ENCODE measurements around the gene CAPN9. TPM values are rescaled to one million over a fixed set of nuclear protein-coding genes. Genes with fewer than 3 reads are reported as not detected.
"Not testable (repeated sequence)": the region's sequence is repeated elsewhere in the genome, so short reads cannot be mapped to it uniquely, and the experiment has no call there.

Gene CAPN9
- total and polyA plus RNA-seq, 12 donors, result 0.48 to 5.1 (median 1.1) TPM; not detected in 2

GRCh38 chr1:230717251-230717650 lies 29.9 kb upstream of the CAPN9 start:
- intact Hi-C loops (cut with DNase I), result no loop called here
- Histone ChIP-seq H3K27ac (no peak overlapping the region), H3K4me3 (no peak overlapping the region), H3K36me3 (replicated peaks in 1 of 2) (no peaks in the 10 kb centered on the region), H3K9me3 (replicated peaks in 1 of 3) (no peaks in the 10 kb centered on the region), H3K27me3 (no peaks in the 10 kb centered on the region), H3K4me1 (replicated peaks in 1 of 2) (peaks cover 13 to 18% of the 10 kb centered on the region in 2 donors)
- DNase-seq, result no peak
- 58 to 81% (median 62%) methylated on average over 1 of the region's 1 CpG for WGBS, 4 donors
- TF ChIP-seq CTCF (IDR thresholded peaks at IDR 0.05) (no peak), POLR2A (IDR thresholded peaks at IDR 0.05) (no peak)

GRCh38 chr1:230721849-230722522 lies 25.2 kb upstream of the CAPN9 start:
- H3K27ac ChIP-seq; intact Hi-C loops (cut with DNase I); H3K27me3 ChIP-seq; DNase-seq; H3K9me3 ChIP-seq (replicated peaks in 1 of 3); H3K4me1 ChIP-seq (replicated peaks in 1 of 2); H3K36me3 ChIP-seq (replicated peaks in 1 of 2); H3K4me3 ChIP-seq: not testable (repeated sequence)
- 80 to 97% (median 96%) methylated on average over 3 of the region's 3 CpGs for WGBS, 4 donors

GRCh38 chr1:230725256-230726012 lies 21.8 kb upstream of the CAPN9 start:
- Histone ChIP-seq H3K27ac (peak overlapping the region in 2 of 5 donors; percentile 40 to 67), H3K4me1 (replicated peaks in 1 of 2) (peaks cover 0 to 4% of the 10 kb centered on the region in 2 donors)
- intact Hi-C loops (cut with DNase I), result no loop called here

GRCh38 chr1:230728710-230729392 lies 18.3 kb upstream of the CAPN9 start:
- intact Hi-C loops (cut with DNase I), result no loop called here
- Histone ChIP-seq H3K4me1 (replicated peaks in 1 of 2) (peaks cover 4 to 14% of the 10 kb centered on the region in 2 donors), H3K4me3 (no peak overlapping the region), H3K27me3 (no peaks in the 10 kb centered on the region), H3K9me3 (replicated peaks in 1 of 3) (no peaks in the 10 kb centered on the region), H3K36me3 (replicated peaks in 1 of 2) (no peaks in the 10 kb centered on the region), H3K27ac (peak overlapping the region in 2 of 5 donors; percentile 17 to 68)
- 62 to 70% (median 67%) methylated on average over 6 of the region's 6 CpGs for WGBS, 4 donors
- TF ChIP-seq CTCF (IDR thresholded peaks at IDR 0.05), result no peak
- TF ChIP-seq POLR2A (IDR thresholded peaks at IDR 0.05), result no peak
- DNase-seq, result peak in 1 of 7 donors; percentile 61

More at GRCh38 chr1:230725256-230726012, 21.8 kb upstream of the CAPN9 start:
- Histone ChIP-seq H3K9me3 (replicated peaks in 1 of 3) (no peaks in the 10 kb centered on the region), H3K36me3 (replicated peaks in 1 of 2) (no peaks in the 10 kb centered on the region), H3K27me3 (no peaks in the 10 kb centered on the region), H3K4me3 (no peak overlapping the region)
- TF ChIP-seq CTCF (IDR thresholded peaks at IDR 0.05), result no peak
- 61 to 71% (median 63%) methylated on average over 6 of the region's 6 CpGs for WGBS, 4 donors
- no peak for DNase-seq

Data from adrenal gland (tissue), 12 donors.